ENCODE results near the gene AUTS2. TPM values are rescaled to one million over a fixed set of nuclear protein-coding genes. Genes with fewer than 3 reads are reported as not detected.
"Not testable (repeated sequence)": the region's sequence is repeated elsewhere in the genome, so short reads cannot be mapped to it uniquely, and the experiment has no call there.

The AUTS2 gene
- total RNA-seq, 5 donors from 2014 or later (not counting 1 experiment from before 2014, with no cell fraction given) = 10.6 to 66.2 (median 37.6) TPM

DNA sequence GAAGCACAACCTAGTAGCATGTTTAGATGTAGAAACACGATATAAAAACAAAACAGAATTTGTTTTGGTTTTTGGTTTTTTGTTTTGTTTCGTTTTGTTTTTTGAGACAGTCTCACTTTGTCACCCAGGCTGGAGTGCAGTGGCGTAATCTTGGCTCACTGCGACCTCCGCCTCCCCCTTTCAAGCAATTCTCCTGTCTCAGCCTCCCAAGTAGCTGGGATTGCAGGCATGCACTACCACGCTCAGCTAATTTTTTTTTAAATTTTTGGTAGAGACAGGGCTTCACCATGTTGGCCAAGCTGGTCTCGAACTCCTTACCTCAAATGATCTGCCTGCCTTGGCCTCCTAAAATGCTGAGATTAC, 1050.2 kb downstream of the AUTS2 start:
- DNase-seq (peak in 11 of 35 experiments; percentile 4 to 27 (median 17)), ATAC-seq (replicated peaks in 1 of 4) (peak in 3 of 4 experiments; percentile 8 to 28 (median 12))
- ChIA-PET POLR2A (interaction anchor here in 1 of 2 donors (1.0 to 1.4 kb wide), 4 partner anchors 11 to 50 kb away, joined by 5 to 6 read pairs (median 6); no protein-coding TSS in a partner anchor), CTCF (interaction anchor here (0.5 to 2.4 kb wide), 7 partner anchors 12 to 186 kb away, joined by 3 to 14 read pairs (median 4); no protein-coding TSS in a partner anchor)
- Histone ChIP-seq H3K4me3 (ENCODE audit: control insufficient read depth in 1 of 2, extremely low read depth in 1 of 2, low read length in 1 of 2) (peak overlapping the region in 1 of 2 donors; percentile 6), H3K27ac (ENCODE audit: low read length) (peak overlapping the region; percentile 67), H3K4me1 (ENCODE audit: control insufficient read depth in 1 of 2, extremely low read depth in 1 of 2, insufficient read depth in 2 of 2, low read length in 2 of 2) (peaks cover 13 to 48% of the 10 kb centered on the region in 2 experiments)
- not testable (repeated sequence) for H3K36me3 Mint-ChIP-seq; H3K36me3 ChIP-seq (ENCODE audit: control insufficient read depth in 2 of 2, extremely low read depth in 1 of 2, insufficient read depth in 1 of 2, low read length in 1 of 2); H3K9me3 ChIP-seq; H3K27me3 ChIP-seq (replicated peaks in 1 of 2; ENCODE audit: control insufficient read depth in 2 of 2, extremely low read depth in 1 of 2, insufficient read depth in 2 of 2, low read length in 1 of 2); H3K27me3 Mint-ChIP-seq; H3K9me3 Mint-ChIP-seq
- H3K4me3 Mint-ChIP-seq = peak overlapping the region; percentile 35 to 69 (median 56)
- peak overlapping the region; percentile 77 to 88 for H3K27ac Mint-ChIP-seq
- peaks cover 25 to 36% (median 26%) of the 10 kb centered on the region in 3 donors for H3K4me1 Mint-ChIP-seq
- WGBS (ENCODE audit: insufficient coverage) = 43% methylated on average over 2 of the region's 7 CpGs

DNA sequence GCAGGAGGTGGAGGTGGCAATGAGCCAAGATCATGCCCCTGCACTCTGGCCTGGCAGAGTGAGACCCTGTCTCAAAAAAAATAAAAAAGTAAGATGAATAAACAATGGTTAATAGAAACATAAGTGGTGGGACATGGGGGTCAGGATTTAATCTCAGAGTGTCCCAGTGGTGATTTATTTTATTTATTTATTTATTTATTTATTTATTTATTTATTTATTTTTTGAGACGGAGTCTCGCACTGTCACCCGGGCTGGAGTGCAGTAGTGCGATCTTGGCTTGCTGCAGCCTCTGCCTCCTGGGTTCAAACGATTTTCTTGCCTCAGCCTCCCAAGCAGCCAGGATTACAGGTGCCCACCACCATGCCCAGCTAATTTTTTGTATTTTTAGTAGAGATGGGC, 1051.0 kb downstream of the AUTS2 start:
- DNase-seq (no peak), ATAC-seq (replicated peaks in 1 of 4) (no peak)
- H3K36me3 ChIP-seq (ENCODE audit: control insufficient read depth in 2 of 2, extremely low read depth in 1 of 2, insufficient read depth in 1 of 2, low read length in 1 of 2) = no peaks in the 10 kb centered on the region
- Mint-ChIP-seq H3K27me3 (no peaks in the 10 kb centered on the region), H3K27ac (no peak overlapping the region), H3K9me3 (peaks cover 0 to 4% (median 4%) of the 10 kb centered on the region in 3 donors), H3K4me3 (no peak overlapping the region), H3K36me3 (no peaks in the 10 kb centered on the region), H3K4me1 (peaks cover 25 to 36% (median 26%) of the 10 kb centered on the region in 3 donors)
- no peak overlapping the region for H3K27ac ChIP-seq (ENCODE audit: low read length)
- peaks cover 0 to 6% of the 10 kb centered on the region in 2 experiments for H3K27me3 ChIP-seq (replicated peaks in 1 of 2; ENCODE audit: control insufficient read depth in 2 of 2, extremely low read depth in 1 of 2, insufficient read depth in 2 of 2, low read length in 1 of 2)
- H3K4me1 ChIP-seq (ENCODE audit: control insufficient read depth in 1 of 2, extremely low read depth in 1 of 2, insufficient read depth in 2 of 2, low read length in 2 of 2) = peaks cover 13 to 48% of the 10 kb centered on the region in 2 experiments
- ChIA-PET CTCF (interaction anchor here in 1 of 2 donors (2.4 kb wide), 1 partner anchor 49 kb away, joined by 14 read pairs; no protein-coding TSS in a partner anchor), POLR2A (no interaction called here)
- no peaks in the 10 kb centered on the region for H3K9me3 ChIP-seq
- WGBS (ENCODE audit: insufficient coverage) = 100% methylated on average over 1 of the region's 5 CpGs
- no peak overlapping the region for H3K4me3 ChIP-seq (ENCODE audit: control insufficient read depth in 1 of 2, extremely low read depth in 1 of 2, low read length in 1 of 2)

DNA sequence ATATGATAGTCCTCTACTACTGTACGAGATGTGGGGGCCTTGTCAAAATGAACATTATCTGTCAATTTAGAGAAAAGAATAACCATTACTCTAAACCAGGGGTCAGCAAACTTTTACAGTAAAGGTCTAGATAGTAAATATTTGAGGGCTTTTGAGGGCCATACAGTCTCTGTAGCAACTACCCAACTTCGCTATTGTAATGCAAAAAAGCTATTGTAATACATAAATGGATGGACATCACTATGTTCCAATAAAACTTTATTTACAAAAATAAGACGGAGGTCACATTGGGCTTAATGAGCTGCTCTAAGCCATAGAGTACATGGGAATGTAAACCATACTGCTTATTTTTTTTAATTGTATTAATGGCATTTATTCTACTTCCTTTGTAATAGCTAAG, 1055.9 kb downstream of the AUTS2 start:
- peaks cover 8 to 24% (median 19%) of the 10 kb centered on the region in 3 donors for H3K4me1 Mint-ChIP-seq
- no CpG with 5 or more reads among the region's 3 CpGs for WGBS (ENCODE audit: insufficient coverage)
- no peak for DNase-seq
- no peaks in the 10 kb centered on the region for H3K27me3 Mint-ChIP-seq
- no peak overlapping the region for H3K4me3 Mint-ChIP-seq
- no peak overlapping the region for H3K27ac ChIP-seq (ENCODE audit: low read length)
- peaks cover 21 to 23% of the 10 kb centered on the region in 2 experiments for H3K4me1 ChIP-seq (ENCODE audit: control insufficient read depth in 1 of 2, extremely low read depth in 1 of 2, insufficient read depth in 2 of 2, low read length in 2 of 2)
- no peak for ATAC-seq (replicated peaks in 1 of 4)
- H3K27ac Mint-ChIP-seq = no peak overlapping the region
- no peaks in the 10 kb centered on the region for H3K36me3 ChIP-seq (ENCODE audit: control insufficient read depth in 2 of 2, extremely low read depth in 1 of 2, insufficient read depth in 1 of 2, low read length in 1 of 2)
- H3K4me3 ChIP-seq (ENCODE audit: control insufficient read depth in 1 of 2, extremely low read depth in 1 of 2, low read length in 1 of 2) = no peak overlapping the region
- H3K9me3 Mint-ChIP-seq = peaks cover 0 to 4% (median 4%) of the 10 kb centered on the region in 3 donors
- H3K9me3 ChIP-seq = no peaks in the 10 kb centered on the region
- POLR2A ChIA-PET = no interaction called here
- H3K36me3 Mint-ChIP-seq = no peaks in the 10 kb centered on the region
- H3K27me3 ChIP-seq (replicated peaks in 1 of 2; ENCODE audit: control insufficient read depth in 2 of 2, extremely low read depth in 1 of 2, insufficient read depth in 2 of 2, low read length in 1 of 2) = no peaks in the 10 kb centered on the region
- CTCF ChIA-PET = no interaction called here

DNA sequence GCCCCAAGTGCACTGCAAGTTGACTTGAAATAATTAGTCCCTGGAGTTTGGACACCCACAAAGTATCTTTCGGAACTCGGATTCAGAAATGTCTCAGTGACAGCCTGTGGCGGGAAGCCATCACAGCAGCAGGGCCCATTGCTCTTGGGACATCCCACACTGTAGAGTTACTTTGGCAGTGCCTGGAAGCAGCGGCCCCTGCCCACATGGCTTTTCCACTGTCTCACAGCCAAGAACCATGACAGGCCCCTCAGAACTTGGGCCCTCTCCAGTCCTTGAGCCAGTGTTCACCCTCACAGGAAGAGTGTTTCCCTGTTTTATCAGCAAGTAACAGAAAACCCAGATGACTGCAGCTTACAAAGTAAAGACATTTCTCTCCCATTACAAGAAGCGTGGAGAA, 1056.7 kb downstream of the AUTS2 start:
- Mint-ChIP-seq H3K9me3 (peaks cover 0 to 4% (median 4%) of the 10 kb centered on the region in 3 donors), H3K4me1 (peaks cover 13 to 27% (median 27%) of the 10 kb centered on the region in 3 donors), H3K27me3 (peaks cover 0 to 2% of the 10 kb centered on the region in 2 donors), H3K36me3 (no peaks in the 10 kb centered on the region), H3K4me3 (no peak overlapping the region), H3K27ac (no peak overlapping the region)
- Histone ChIP-seq H3K27me3 (replicated peaks in 1 of 2; ENCODE audit: control insufficient read depth in 2 of 2, extremely low read depth in 1 of 2, insufficient read depth in 2 of 2, low read length in 1 of 2) (no peaks in the 10 kb centered on the region), H3K36me3 (ENCODE audit: control insufficient read depth in 2 of 2, extremely low read depth in 1 of 2, insufficient read depth in 1 of 2, low read length in 1 of 2) (no peaks in the 10 kb centered on the region), H3K4me3 (ENCODE audit: control insufficient read depth in 1 of 2, extremely low read depth in 1 of 2, low read length in 1 of 2) (no peak overlapping the region), H3K9me3 (no peaks in the 10 kb centered on the region), H3K4me1 (ENCODE audit: control insufficient read depth in 1 of 2, extremely low read depth in 1 of 2, insufficient read depth in 2 of 2, low read length in 2 of 2) (peaks cover 23 to 27% of the 10 kb centered on the region in 2 experiments), H3K27ac (ENCODE audit: low read length) (no peak overlapping the region)
- POLR2A ChIA-PET = no interaction called here
- 96% methylated on average over 4 of the region's 5 CpGs for WGBS (ENCODE audit: insufficient coverage)
- ATAC-seq (replicated peaks in 1 of 4) (no peak), DNase-seq (no peak)
- CTCF ChIA-PET = no interaction called here

DNA sequence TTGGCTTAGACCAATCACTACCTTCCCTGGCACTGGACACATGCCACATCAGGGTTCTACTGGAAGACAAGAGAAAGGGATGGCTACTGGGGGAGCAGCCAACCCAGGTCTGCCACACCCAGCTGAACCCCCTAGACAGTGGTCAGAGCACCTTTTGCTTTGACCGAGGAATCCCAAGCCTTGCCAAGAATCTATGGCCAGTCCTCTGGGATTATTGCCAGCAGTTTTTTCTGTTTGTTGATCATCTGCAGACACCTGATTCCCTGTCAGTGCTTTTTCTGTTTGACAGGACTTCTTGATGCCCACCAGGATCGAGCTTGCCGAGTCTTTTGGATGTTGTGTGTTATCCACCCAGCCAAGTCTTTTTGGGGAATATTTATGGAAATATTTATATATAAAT, 1057.4 kb downstream of the AUTS2 start:
- WGBS (ENCODE audit: insufficient coverage) = 100% methylated on average over 1 of the region's 3 CpGs
- no peak overlapping the region for H3K27ac ChIP-seq (ENCODE audit: low read length)
- ChIA-PET CTCF (no interaction called here), POLR2A (no interaction called here)
- no peak overlapping the region for H3K4me3 ChIP-seq (ENCODE audit: control insufficient read depth in 1 of 2, extremely low read depth in 1 of 2, low read length in 1 of 2)
- H3K27me3 ChIP-seq (replicated peaks in 1 of 2; ENCODE audit: control insufficient read depth in 2 of 2, extremely low read depth in 1 of 2, insufficient read depth in 2 of 2, low read length in 1 of 2) = no peaks in the 10 kb centered on the region
- peaks cover 27 to 33% of the 10 kb centered on the region in 2 experiments for H3K4me1 ChIP-seq (ENCODE audit: control insufficient read depth in 1 of 2, extremely low read depth in 1 of 2, insufficient read depth in 2 of 2, low read length in 2 of 2)
- no peaks in the 10 kb centered on the region for H3K9me3 ChIP-seq
- Mint-ChIP-seq H3K9me3 (peaks cover 0 to 4% (median under 1%) of the 10 kb centered on the region in 3 donors), H3K4me1 (peaks cover 18 to 28% (median 27%) of the 10 kb centered on the region in 3 donors), H3K27ac (no peak overlapping the region), H3K4me3 (no peak overlapping the region), H3K36me3 (no peaks in the 10 kb centered on the region), H3K27me3 (peaks cover 0 to 2% of the 10 kb centered on the region in 2 donors)
- peaks cover 0 to 3% of the 10 kb centered on the region in 2 donors for H3K36me3 ChIP-seq (ENCODE audit: control insufficient read depth in 2 of 2, extremely low read depth in 1 of 2, insufficient read depth in 1 of 2, low read length in 1 of 2)
- no peak for ATAC-seq (replicated peaks in 1 of 4)
- DNase-seq = no peak

DNA sequence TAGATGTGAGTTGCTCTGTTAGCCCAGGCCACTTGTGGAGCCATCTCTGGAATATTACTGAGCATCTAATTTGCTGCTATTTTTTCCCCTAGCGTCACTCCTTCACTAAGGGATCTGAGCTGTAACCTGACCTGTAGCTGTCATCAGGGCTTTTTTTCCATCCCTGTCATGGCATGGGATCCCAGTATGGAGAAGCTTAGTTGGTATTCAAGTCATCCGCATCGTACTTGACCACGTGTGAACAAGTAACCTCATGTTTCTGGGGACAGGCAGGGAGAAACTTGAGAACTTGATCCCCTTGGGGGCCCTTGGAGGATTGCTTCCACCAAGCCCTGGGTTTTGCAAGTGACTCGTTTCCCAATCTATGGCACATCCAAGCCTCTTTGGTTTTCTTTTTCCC, 1059.3 kb downstream of the AUTS2 start:
- Mint-ChIP-seq H3K36me3 (no peaks in the 10 kb centered on the region), H3K9me3 (peaks cover 0 to 3% (median 0%) of the 10 kb centered on the region in 3 donors), H3K4me3 (no peak overlapping the region), H3K27ac (no peak overlapping the region), H3K4me1 (peaks cover 21 to 37% (median 32%) of the 10 kb centered on the region in 3 donors), H3K27me3 (peaks cover 0 to 2% of the 10 kb centered on the region in 2 donors)
- H3K27me3 ChIP-seq (replicated peaks in 1 of 2; ENCODE audit: control insufficient read depth in 2 of 2, extremely low read depth in 1 of 2, insufficient read depth in 2 of 2, low read length in 1 of 2) = no peaks in the 10 kb centered on the region
- ATAC-seq (replicated peaks in 1 of 4) = no peak
- H3K4me3 ChIP-seq (ENCODE audit: control insufficient read depth in 1 of 2, extremely low read depth in 1 of 2, low read length in 1 of 2) = no peak overlapping the region
- WGBS (ENCODE audit: insufficient coverage) = 96% methylated on average over 3 of the region's 5 CpGs
- H3K9me3 ChIP-seq = no peaks in the 10 kb centered on the region
- ChIA-PET CTCF (interaction anchor here in 1 of 2 donors (0.6 kb wide), 1 partner anchor 11 kb away, joined by 3 read pairs; no protein-coding TSS in a partner anchor), POLR2A (no interaction called here)
- H3K4me1 ChIP-seq (ENCODE audit: control insufficient read depth in 1 of 2, extremely low read depth in 1 of 2, insufficient read depth in 2 of 2, low read length in 2 of 2) = peaks cover 39% of the 10 kb centered on the region in 2 experiments
- H3K27ac ChIP-seq (ENCODE audit: low read length) = no peak overlapping the region
- peaks cover 0 to 9% of the 10 kb centered on the region in 2 donors for H3K36me3 ChIP-seq (ENCODE audit: control insufficient read depth in 2 of 2, extremely low read depth in 1 of 2, insufficient read depth in 1 of 2, low read length in 1 of 2)
- DNase-seq = no peak

Data from T-cell (primary cell).